Retinal pigment epithelial cell (primary cell): ENCODE data around the gene C6orf136.

ENCODE experiments used
- DNase-seq: peaks from one replicate; pipeline ENCODE4 v3.0.0-alpha.2; 2010; ENCODE audit warnings: low read depth
- H3K4me3 ChIP-seq: 2 replicates; pipeline ENCODE4 v1.5.1; 2011; ENCODE audit warnings: mild to moderate bottlenecking, low read length, control low read depth, moderate library complexity
- CTCF ChIP-seq: conservative IDR thresholded peaks from 2 replicates; pipeline ENCODE4 v1.5.1; 2011; ENCODE audit warnings: low read depth, low read length, control low read depth, inconsistent platforms

Gene C6orf136

GRCh38 chr6:30682143-30683117, 35.5 kb downstream of the C6orf136 start:
- TF ChIP-seq CTCF, result no peak
- no peak for DNase-seq

GRCh38 chr6:30683183-30683979, 36.4 kb downstream of the C6orf136 start:
- peak overlapping the region; percentile 51 for H3K4me3 ChIP-seq
- no peak for DNase-seq
- TF ChIP-seq CTCF, result no peak

More at GRCh38 chr6:30682143-30683117, 35.5 kb downstream of the C6orf136 start:
- H3K4me3 ChIP-seq, result peak overlapping the region; percentile 51

GRCh38 chr6:30683980-30684338, 37.0 kb downstream of the C6orf136 start:
- TF ChIP-seq CTCF, result no peak
- peak overlapping the region; percentile 51 for H3K4me3 ChIP-seq
- DNase-seq, result no peak

- H3K4me3 ChIP-seq, result peak overlapping the region; percentile 84
- no peak for DNase-seq
- TF ChIP-seq CTCF, result no peak
Measured at GRCh38 chr6:30684386-30685156, 37.6 kb downstream of the C6orf136 start.

GRCh38 chr6:30685157-30686008, 38.5 kb downstream of the C6orf136 start:
- peak; percentile 21 for TF ChIP-seq CTCF
- DNase-seq, result no peak

More at GRCh38 chr6:30685157-30686008, 38.5 kb downstream of the C6orf136 start:
- peak overlapping the region; percentile 84 for H3K4me3 ChIP-seq
